Measurements from ENCODE around the gene HSF5. TPM values are rescaled to one million over a fixed set of nuclear protein-coding genes. Genes with fewer than 3 reads are reported as not detected.
A peak's percentile ranks its signal among the peaks of the same experiment; 100 is the strongest.

HSF5 gene
- total RNA-seq, 4 donors from 2014 or later, result not detected

DNA sequence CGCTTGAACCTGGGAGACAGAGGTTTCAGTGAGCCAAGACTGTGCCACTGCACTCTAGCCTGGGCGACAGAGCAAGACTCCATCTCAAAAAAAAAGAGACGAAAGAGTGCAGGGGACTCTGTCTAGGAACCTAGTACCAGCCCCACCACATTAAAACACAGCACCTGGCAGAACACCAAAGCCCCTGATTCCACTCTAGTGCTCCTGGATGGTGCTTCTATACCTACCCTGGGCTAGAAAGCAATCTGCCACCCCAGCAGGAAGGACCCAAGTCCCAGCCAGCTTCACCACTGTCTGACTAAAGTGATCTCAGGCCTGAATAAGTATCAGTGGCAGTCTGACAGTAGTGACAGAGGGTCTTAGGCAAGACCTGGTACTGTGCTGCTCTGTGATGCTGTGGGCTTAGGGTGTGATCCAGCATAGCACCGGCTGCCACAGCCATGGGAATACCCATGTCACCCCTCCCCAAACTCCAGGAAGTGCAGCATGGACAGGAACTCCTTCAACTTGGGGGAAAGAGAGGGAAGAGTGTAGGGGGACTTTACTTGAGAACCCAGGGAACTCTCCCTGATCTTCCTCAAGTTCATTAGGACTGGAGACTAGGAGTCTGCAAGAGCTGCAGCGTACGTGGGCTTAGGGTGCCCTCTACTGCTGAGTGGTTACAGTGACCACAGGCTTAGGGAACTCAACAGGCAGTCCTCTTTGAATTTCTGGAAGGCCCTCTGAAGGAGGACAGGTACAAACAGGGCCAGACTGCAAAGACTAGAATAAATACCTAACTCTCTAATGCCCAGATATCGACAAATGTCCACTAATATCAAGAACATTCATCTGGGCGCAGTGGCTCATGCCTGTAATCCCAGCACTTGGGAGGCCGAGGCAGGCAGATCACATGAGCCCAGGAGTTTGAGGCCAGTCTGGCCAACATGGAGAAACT lies 40.9 kb downstream of the HSF5 start:
- no peaks in the 10 kb centered on the region for H3K27me3 ChIP-seq
- in situ Hi-C loops (cut with MboI; ENCODE audit: low sequenced_read_pairs in 4 of 4), result no loop called here
- DNase-seq, result peak in 1 of 2 donors; percentile 5
- no peaks in the 10 kb centered on the region for H3K9me3 ChIP-seq
- TF ChIP-seq, protein P1, sequence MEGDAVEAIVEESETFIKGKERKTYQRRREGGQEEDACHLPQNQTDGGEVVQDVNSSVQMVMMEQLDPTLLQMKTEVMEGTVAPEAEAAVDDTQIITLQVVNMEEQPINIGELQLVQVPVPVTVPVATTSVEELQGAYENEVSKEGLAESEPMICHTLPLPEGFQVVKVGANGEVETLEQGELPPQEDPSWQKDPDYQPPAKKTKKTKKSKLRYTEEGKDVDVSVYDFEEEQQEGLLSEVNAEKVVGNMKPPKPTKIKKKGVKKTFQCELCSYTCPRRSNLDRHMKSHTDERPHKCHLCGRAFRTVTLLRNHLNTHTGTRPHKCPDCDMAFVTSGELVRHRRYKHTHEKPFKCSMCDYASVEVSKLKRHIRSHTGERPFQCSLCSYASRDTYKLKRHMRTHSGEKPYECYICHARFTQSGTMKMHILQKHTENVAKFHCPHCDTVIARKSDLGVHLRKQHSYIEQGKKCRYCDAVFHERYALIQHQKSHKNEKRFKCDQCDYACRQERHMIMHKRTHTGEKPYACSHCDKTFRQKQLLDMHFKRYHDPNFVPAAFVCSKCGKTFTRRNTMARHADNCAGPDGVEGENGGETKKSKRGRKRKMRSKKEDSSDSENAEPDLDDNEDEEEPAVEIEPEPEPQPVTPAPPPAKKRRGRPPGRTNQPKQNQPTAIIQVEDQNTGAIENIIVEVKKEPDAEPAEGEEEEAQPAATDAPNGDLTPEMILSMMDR (IDR thresholded peaks at IDR 0.05 in 4 of 5, conservative IDR thresholded peaks at IDR 0.05 in 1 of 5), result peak in 2 of 5 experiments; percentile 25 to 28
- no peak for TF ChIP-seq POLR2A (IDR thresholded peaks at IDR 0.05)
- intact Hi-C loops (cut with DNase I; ENCODE audit: low total_unique reads), result no loop called here
- H3K4me3 ChIP-seq, result no peak overlapping the region
- ATAC-seq, result no peak
- H3K36me3 ChIP-seq, result no peaks in the 10 kb centered on the region
- H3K27ac ChIP-seq, result no peak overlapping the region
- no peaks in the 10 kb centered on the region for H3K4me1 ChIP-seq

DNA sequence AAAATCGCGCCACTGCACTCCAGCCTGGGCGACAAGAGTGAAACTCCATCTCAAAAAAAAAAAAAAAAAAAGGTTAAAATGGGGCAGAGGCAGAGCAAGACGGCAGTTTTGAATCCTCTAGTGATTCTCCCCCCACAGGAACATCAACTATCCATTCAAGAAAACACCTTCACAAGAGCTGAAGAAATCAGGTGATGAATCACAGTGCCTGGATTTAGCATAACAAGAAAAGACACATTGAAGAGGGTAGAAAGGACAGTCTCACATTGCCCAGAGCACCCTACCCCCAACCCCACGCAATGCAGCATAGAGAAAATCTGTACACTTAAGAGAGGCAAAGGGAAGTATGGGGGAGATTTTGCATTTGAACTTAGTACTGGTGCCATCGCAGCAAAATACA lies 42.1 kb downstream of the HSF5 start:
- Histone ChIP-seq H3K36me3 (no peaks in the 10 kb centered on the region), H3K4me1 (no peaks in the 10 kb centered on the region), H3K27me3 (no peaks in the 10 kb centered on the region), H3K9me3 (no peaks in the 10 kb centered on the region), H3K27ac (no peak overlapping the region), H3K4me3 (no peak overlapping the region)
- TF ChIP-seq, protein P1 (IDR thresholded peaks at IDR 0.05 in 4 of 5, conservative IDR thresholded peaks at IDR 0.05 in 1 of 5), result no peak
- TF ChIP-seq POLR2A (IDR thresholded peaks at IDR 0.05), result no peak
- intact Hi-C loops (cut with DNase I; ENCODE audit: low total_unique reads), result no loop called here
- ATAC-seq (no peak), DNase-seq (no peak)
- in situ Hi-C loops (cut with MboI; ENCODE audit: low sequenced_read_pairs in 4 of 4), result no loop called here

DNA sequence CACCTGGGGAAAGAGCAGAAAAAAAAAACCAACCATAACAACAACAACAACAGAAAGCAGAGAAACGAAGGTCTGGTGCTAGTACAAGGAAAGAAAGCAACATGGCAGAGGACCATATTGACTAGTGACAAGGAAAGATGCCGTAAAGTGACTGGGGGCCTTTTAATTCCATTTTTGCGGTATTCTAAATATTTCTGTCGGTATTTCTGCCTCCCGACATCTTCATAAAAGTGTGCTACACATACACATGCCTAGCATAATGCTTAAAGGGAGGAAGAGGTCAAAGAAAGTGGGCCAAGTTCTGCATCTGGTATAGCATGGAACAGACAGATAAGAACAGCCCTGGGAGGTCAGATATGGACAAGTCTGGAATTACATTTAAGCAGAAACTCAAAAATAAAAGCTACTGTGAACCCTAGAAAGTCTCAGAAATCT lies 51.4 kb downstream of the HSF5 start:
- ATAC-seq, result no peak
- H3K4me1 ChIP-seq, result no peaks in the 10 kb centered on the region
- no peak overlapping the region for H3K27ac ChIP-seq
- no peak overlapping the region for H3K4me3 ChIP-seq
- no peak for DNase-seq
- no peaks in the 10 kb centered on the region for H3K9me3 ChIP-seq
- TF ChIP-seq, protein P1 (IDR thresholded peaks at IDR 0.05 in 4 of 5, conservative IDR thresholded peaks at IDR 0.05 in 1 of 5), result no peak
- no peak for TF ChIP-seq POLR2A (IDR thresholded peaks at IDR 0.05)
- in situ Hi-C loops (cut with MboI; ENCODE audit: low sequenced_read_pairs in 4 of 4) (no loop called here), intact Hi-C loops (cut with DNase I; ENCODE audit: low total_unique reads) (no loop called here)
- no peaks in the 10 kb centered on the region for H3K27me3 ChIP-seq
- H3K36me3 ChIP-seq, result no peaks in the 10 kb centered on the region

DNA sequence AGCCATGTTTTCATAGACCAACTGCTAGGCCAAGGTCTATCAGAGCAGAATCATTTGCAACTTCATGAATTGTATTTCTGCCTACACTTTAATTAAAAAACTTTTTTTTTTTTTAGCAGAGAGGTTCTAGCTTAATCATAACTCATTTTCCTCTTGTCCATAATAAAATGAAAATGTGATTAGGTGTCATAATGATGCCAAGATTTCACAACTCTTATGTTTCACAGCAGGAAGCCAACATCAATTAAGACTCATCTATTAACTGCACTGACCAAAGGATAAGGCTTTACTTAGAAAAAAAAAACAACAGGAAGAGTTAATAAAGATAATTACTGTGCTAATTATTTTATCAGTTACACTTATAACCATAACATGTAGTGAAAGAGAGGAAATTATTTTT lies 52.0 kb downstream of the HSF5 start:
- Histone ChIP-seq H3K9me3 (no peaks in the 10 kb centered on the region), H3K27ac (no peak overlapping the region), H3K4me1 (no peaks in the 10 kb centered on the region), H3K4me3 (no peak overlapping the region), H3K27me3 (no peaks in the 10 kb centered on the region), H3K36me3 (no peaks in the 10 kb centered on the region)
- ATAC-seq (no peak), DNase-seq (no peak)
- in situ Hi-C loops (cut with MboI; ENCODE audit: low sequenced_read_pairs in 4 of 4) (no loop called here), intact Hi-C loops (cut with DNase I; ENCODE audit: low total_unique reads) (no loop called here)
- no peak for TF ChIP-seq POLR2A (IDR thresholded peaks at IDR 0.05)
- TF ChIP-seq, protein P1 (IDR thresholded peaks at IDR 0.05 in 4 of 5, conservative IDR thresholded peaks at IDR 0.05 in 1 of 5), result no peak
